G401.6 (cell line): ENCODE results near the gene LEAP2.

Experiments used
- FAIRE-seq: peaks from 2 replicates; lab custom pipeline; 2012; peaks lifted over from hg19 to GRCh38; lab: Jason Lieb, UNC

Gene LEAP2

GRCh38 chr5:132877938-132878337 lies 4.5 kb downstream of the LEAP2 start:
- FAIRE-seq = no peak

GRCh38 chr5:132883261-132883834 lies 9.9 kb downstream of the LEAP2 start:
- FAIRE-seq = peak; percentile 83

GRCh38 chr5:132884548-132884947 lies 11.1 kb downstream of the LEAP2 start:
- no peak for FAIRE-seq

GRCh38 chr5:132886064-132886823 lies 12.8 kb downstream of the LEAP2 start:
- FAIRE-seq = no peak

GRCh38 chr5:132887283-132887682 lies 13.8 kb downstream of the LEAP2 start:
- no peak for FAIRE-seq

- FAIRE-seq = no peak
These were observed 16.0 kb downstream of the LEAP2 start for GRCh38 chr5:132889501-132889900.

- FAIRE-seq = no peak
These were observed 17.3 kb downstream of the LEAP2 start for GRCh38 chr5:132890817-132891216.

- no peak for FAIRE-seq
These were observed 22.3 kb downstream of the LEAP2 start for GRCh38 chr5:132895719-132896305.

GRCh38 chr5:132896685-132897084 lies 23.2 kb downstream of the LEAP2 start:
- no peak for FAIRE-seq

GRCh38 chr5:132898094-132898493 lies 24.6 kb downstream of the LEAP2 start:
- FAIRE-seq = no peak

- no peak for FAIRE-seq
These were observed 27.6 kb downstream of the LEAP2 start for GRCh38 chr5:132901036-132901435.

GRCh38 chr5:132901730-132902129 lies 28.3 kb downstream of the LEAP2 start:
- no peak for FAIRE-seq

GRCh38 chr5:132905938-132906337 lies 32.5 kb downstream of the LEAP2 start:
- no peak for FAIRE-seq

- no peak for FAIRE-seq
These were observed 33.7 kb downstream of the LEAP2 start for GRCh38 chr5:132907161-132907560.

GRCh38 chr5:132909702-132910101 lies 36.2 kb downstream of the LEAP2 start:
- FAIRE-seq = no peak

GRCh38 chr5:132915681-132916080 lies 42.2 kb downstream of the LEAP2 start:
- no peak for FAIRE-seq

- FAIRE-seq = no peak
These were observed 42.6 kb downstream of the LEAP2 start for GRCh38 chr5:132916086-132916485.
